ENCODE results near the gene ADAMTS6.
"Not testable (repeated sequence)": the region's sequence is repeated elsewhere in the genome, so short reads cannot be mapped to it uniquely, and the experiment has no call there.

Gene ADAMTS6

GRCh38 chr5:65185468-65185867, 296.3 kb downstream of the ADAMTS6 start:
- no peak for TF ChIP-seq CTCF (IDR thresholded peaks at IDR 0.05; ENCODE audit: low read length, missing control alignments)
- H3K4me3 ChIP-seq (replicated peaks; ENCODE audit: low read depth, low read length): no peak overlapping the region
- DNase-seq (ENCODE audit: low read depth): no peak

GRCh38 chr5:65184780-65185179, 296.9 kb downstream of the ADAMTS6 start:
- TF ChIP-seq CTCF (IDR thresholded peaks at IDR 0.05; ENCODE audit: low read length, missing control alignments): no peak
- no peak overlapping the region for H3K4me3 ChIP-seq (replicated peaks; ENCODE audit: low read depth, low read length)
- DNase-seq (ENCODE audit: low read depth): no peak

- DNase-seq (ENCODE audit: low read depth); H3K4me3 ChIP-seq (replicated peaks; ENCODE audit: low read depth, low read length): not testable (repeated sequence)
Observed at GRCh38 chr5:65174231-65174630, 307.5 kb downstream of the ADAMTS6 start.

- TF ChIP-seq CTCF (IDR thresholded peaks at IDR 0.05; ENCODE audit: low read length, missing control alignments): no peak
- H3K4me3 ChIP-seq (replicated peaks; ENCODE audit: low read depth, low read length): no peak overlapping the region
- DNase-seq (ENCODE audit: low read depth): no peak
Observed at GRCh38 chr5:65173130-65173525, 308.6 kb downstream of the ADAMTS6 start.

- no peak for TF ChIP-seq CTCF (IDR thresholded peaks at IDR 0.05; ENCODE audit: low read length, missing control alignments)
- no peak for DNase-seq (ENCODE audit: low read depth)
- H3K4me3 ChIP-seq (replicated peaks; ENCODE audit: low read depth, low read length): no peak overlapping the region
Observed at GRCh38 chr5:65172486-65173129, 309.1 kb downstream of the ADAMTS6 start.

- DNase-seq (ENCODE audit: low read depth): no peak
- TF ChIP-seq CTCF (IDR thresholded peaks at IDR 0.05; ENCODE audit: low read length, missing control alignments): no peak
- H3K4me3 ChIP-seq (replicated peaks; ENCODE audit: low read depth, low read length): no peak overlapping the region
Observed at GRCh38 chr5:65171645-65172044, 310.1 kb downstream of the ADAMTS6 start.

- no peak for TF ChIP-seq CTCF (IDR thresholded peaks at IDR 0.05; ENCODE audit: low read length, missing control alignments)
- no peak overlapping the region for H3K4me3 ChIP-seq (replicated peaks; ENCODE audit: low read depth, low read length)
- DNase-seq (ENCODE audit: low read depth): no peak
Observed at GRCh38 chr5:65163698-65164097, 318.0 kb downstream of the ADAMTS6 start.

Measured in fibroblast of pulmonary artery (primary cell).